ENCODE results near the gene ASH1L.

Gene ASH1L

GRCh38 chr1:155379631-155380090, 182.9 kb downstream of the ASH1L start (continued):
- no peak for TF ChIP-seq ZNF747 (tag by site-specific recombination; IDR thresholded peaks at IDR 0.05)
- no peak for TF ChIP-seq ZNF350 (tag by site-specific recombination; IDR thresholded peaks at IDR 0.05)
- TF ChIP-seq PRDM1 (tag by site-specific recombination; IDR thresholded peaks at IDR 0.05) = peak; percentile 62

DNA sequence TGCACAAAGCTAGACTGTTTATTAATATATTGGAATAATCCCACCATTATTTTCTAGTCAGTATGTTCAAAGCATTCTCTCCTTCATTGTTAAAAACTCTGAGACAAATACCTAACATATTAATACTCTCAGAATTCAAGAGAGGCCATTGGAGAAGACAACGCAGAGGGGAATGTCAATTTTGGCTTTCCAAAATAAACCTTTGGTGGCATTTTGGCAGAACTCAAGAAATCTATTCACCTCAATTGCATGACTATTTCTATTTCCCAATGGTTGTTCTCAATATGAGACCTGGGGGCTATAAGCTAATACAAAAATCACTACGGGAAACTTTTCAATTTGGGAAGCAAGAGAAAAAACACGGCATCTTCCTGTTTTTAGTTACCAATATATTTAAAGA, 183.4 kb downstream of the ASH1L start:
- ChIA-PET POLR2A (no interaction called here), CTCF (no interaction called here)
- Histone ChIP-seq H3K36me3 (ENCODE audit: control insufficient read depth in 2 of 2, insufficient read depth in 1 of 2, low read length in 2 of 2) (peaks cover 27 to 51% of the 10 kb centered on the region in 2 experiments), H3K4me3 (ENCODE audit: low read depth, low read length) (no peak overlapping the region), H3K9me3 (ENCODE audit: control insufficient read depth, insufficient read depth, low read depth, low read length) (no peaks in the 10 kb centered on the region), H3K4me1 (ENCODE audit: control insufficient read depth, insufficient read depth, low read length) (peaks cover 12% of the 10 kb centered on the region), H3K27ac (ENCODE audit: extremely low read depth, low read depth, low read length) (no peak overlapping the region)
- TF ChIP-seq ZNF658 (tag by site-specific recombination; IDR thresholded peaks at IDR 0.05) (no peak), ZNF629 (tag by site-specific recombination; IDR thresholded peaks at IDR 0.05) (no peak), PRDM2 (tag by site-specific recombination; IDR thresholded peaks at IDR 0.05; ENCODE audit: borderline replicate concordance) (no peak), ZNF423 (tag by site-specific recombination; IDR thresholded peaks at IDR 0.05) (no peak), ZNF37A (tag by site-specific recombination; IDR thresholded peaks at IDR 0.05) (no peak), ZFP3 (tag by site-specific recombination; IDR thresholded peaks at IDR 0.05; ENCODE audit: low read depth) (no peak), ZNF530 (tag by site-specific recombination; IDR thresholded peaks at IDR 0.05; ENCODE audit: low read depth) (no peak), GLI4 (tag by site-specific recombination; IDR thresholded peaks at IDR 0.05) (no peak)
- TF ChIP-seq, protein P1, sequence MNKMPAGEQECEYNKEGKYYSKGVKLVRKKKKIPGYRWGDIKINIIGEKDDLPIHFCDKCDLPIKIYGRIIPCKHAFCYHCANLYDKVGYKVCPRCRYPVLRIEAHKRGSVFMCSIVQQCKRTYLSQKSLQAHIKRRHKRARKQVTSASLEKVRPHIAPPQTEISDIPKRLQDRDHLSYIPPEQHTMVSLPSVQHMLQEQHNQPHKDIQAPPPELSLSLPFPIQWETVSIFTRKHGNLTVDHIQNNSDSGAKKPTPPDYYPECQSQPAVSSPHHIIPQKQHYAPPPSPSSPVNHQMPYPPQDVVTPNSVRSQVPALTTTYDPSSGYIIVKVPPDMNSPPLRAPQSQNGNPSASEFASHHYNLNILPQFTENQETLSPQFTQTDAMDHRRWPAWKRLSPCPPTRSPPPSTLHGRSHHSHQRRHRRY (tag by site-specific recombination; IDR thresholded peaks at IDR 0.05) = no peak

- H3K27ac ChIP-seq (ENCODE audit: extremely low read depth, low read depth, low read length) = no peak overlapping the region
- ChIA-PET POLR2A (no interaction called here), CTCF (no interaction called here)
- H3K4me1 ChIP-seq (ENCODE audit: control insufficient read depth, insufficient read depth, low read length) = no peaks in the 10 kb centered on the region
- peaks cover 53% of the 10 kb centered on the region in 2 experiments for H3K36me3 ChIP-seq (ENCODE audit: control insufficient read depth in 2 of 2, insufficient read depth in 1 of 2, low read length in 2 of 2)
- no peak overlapping the region for H3K4me3 ChIP-seq (ENCODE audit: low read depth, low read length)
- no peaks in the 10 kb centered on the region for H3K9me3 ChIP-seq (ENCODE audit: control insufficient read depth, insufficient read depth, low read depth, low read length)
- TF ChIP-seq, protein P2, sequence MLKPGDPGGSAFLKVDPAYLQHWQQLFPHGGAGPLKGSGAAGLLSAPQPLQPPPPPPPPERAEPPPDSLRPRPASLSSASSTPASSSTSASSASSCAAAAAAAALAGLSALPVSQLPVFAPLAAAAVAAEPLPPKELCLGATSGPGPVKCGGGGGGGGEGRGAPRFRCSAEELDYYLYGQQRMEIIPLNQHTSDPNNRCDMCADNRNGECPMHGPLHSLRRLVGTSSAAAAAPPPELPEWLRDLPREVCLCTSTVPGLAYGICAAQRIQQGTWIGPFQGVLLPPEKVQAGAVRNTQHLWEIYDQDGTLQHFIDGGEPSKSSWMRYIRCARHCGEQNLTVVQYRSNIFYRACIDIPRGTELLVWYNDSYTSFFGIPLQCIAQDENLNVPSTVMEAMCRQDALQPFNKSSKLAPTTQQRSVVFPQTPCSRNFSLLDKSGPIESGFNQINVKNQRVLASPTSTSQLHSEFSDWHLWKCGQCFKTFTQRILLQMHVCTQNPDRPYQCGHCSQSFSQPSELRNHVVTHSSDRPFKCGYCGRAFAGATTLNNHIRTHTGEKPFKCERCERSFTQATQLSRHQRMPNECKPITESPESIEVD (tag by site-specific recombination; IDR thresholded peaks at IDR 0.05) = no peak
- TF ChIP-seq ZNF174 (tag by site-specific recombination; IDR thresholded peaks at IDR 0.05) (no peak), ZNF214 (tag by site-specific recombination; IDR thresholded peaks at IDR 0.05; ENCODE audit: borderline replicate concordance) (no peak), ZNF473 (tag by site-specific recombination; IDR thresholded peaks at IDR 0.05) (no peak), HOXC10 (CRISPR knock-in tag; IDR thresholded peaks at IDR 0.05) (no peak), ZNF24 (tag by site-specific recombination; IDR thresholded peaks at IDR 0.05) (no peak), ZNF2 (tag by site-specific recombination; IDR thresholded peaks at IDR 0.05) (no peak), ZNF585B (tag by site-specific recombination; IDR thresholded peaks at IDR 0.05) (no peak), TSHZ1 (tag by site-specific recombination; IDR thresholded peaks at IDR 0.05; ENCODE audit: borderline replicate concordance) (no peak), ZNF433 (tag by site-specific recombination; IDR thresholded peaks at IDR 0.05; ENCODE audit: low read depth) (no peak), ZNF311 (tag by site-specific recombination; IDR thresholded peaks at IDR 0.05; ENCODE audit: borderline replicate concordance) (no peak)
These were observed 202.6 kb downstream of the ASH1L start for GRCh38 chr1:155360051-155360450.
